Retinal pigment epithelial cell (primary cell): ENCODE results near the gene TLX2.

Experiments used
- DNase-seq: peaks from one replicate; pipeline ENCODE4 v3.0.0-alpha.2; 2010; ENCODE audit warnings: low read depth
- H3K4me3 ChIP-seq: 2 replicates; pipeline ENCODE4 v1.5.1; 2011; ENCODE audit warnings: mild to moderate bottlenecking, low read length, control low read depth, moderate library complexity
- CTCF ChIP-seq: conservative IDR thresholded peaks from 2 replicates; pipeline ENCODE4 v1.5.1; 2011; ENCODE audit warnings: low read depth, low read length, control low read depth, inconsistent platforms

The TLX2 gene

GRCh38 chr2:74502720-74503505, 11.3 kb upstream of the TLX2 start:
- DNase-seq: peak; percentile 46
- peak; percentile 43 for TF ChIP-seq CTCF
- peak overlapping the region; percentile 62 for H3K4me3 ChIP-seq

- peak overlapping the region; percentile 62 for H3K4me3 ChIP-seq
- TF ChIP-seq CTCF: no peak
- DNase-seq: no peak
These were observed 10.5 kb upstream of the TLX2 start for GRCh38 chr2:74503506-74504475.

- H3K4me3 ChIP-seq: no peak overlapping the region
- TF ChIP-seq CTCF: no peak
- no peak for DNase-seq
These were observed 9.7 kb upstream of the TLX2 start for GRCh38 chr2:74504591-74504990.

- DNase-seq: no peak
- H3K4me3 ChIP-seq: peak overlapping the region; percentile 14
- no peak for TF ChIP-seq CTCF
These were observed 8.6 kb upstream of the TLX2 start for GRCh38 chr2:74505448-74506246.

GRCh38 chr2:74507145-74507925, 6.9 kb upstream of the TLX2 start, which contains the start of gene PCGF1:
PCGF1 (minus strand) TSS chr2:74507695; CDS start chr2:74507668, 27 bp downstream.
- peak; percentile 85 for DNase-seq
- peak within 1 kb of the TSS; percentile 98 for H3K4me3 ChIP-seq
- TF ChIP-seq CTCF: peak; percentile 46
